PC-3 (cell line): ENCODE results near the gene LGMN. TPM values are rescaled to one million over a fixed set of nuclear protein-coding genes. Genes with fewer than 3 reads are reported as not detected.
"Not testable (repeated sequence)": the region's sequence is repeated elsewhere in the genome, so short reads cannot be mapped to it uniquely, and the experiment has no call there.

Source experiments
- ATAC-seq: fragments of 200-7000 bp; cut with Tn5 transposase; 2 replicates; pipeline ENCODE4 v1.9.1; 2020; ENCODE audit warnings: mild to moderate bottlenecking, moderate library complexity
- BruUV-seq: library from RNA; stranded (reverse); fragments of 400-500 nt; replicated peaks from 2 replicates; lab custom pipeline; 2021; lab: Mats Ljungman, UMichigan
- CTCF ChIA-PET: fragments of 300-600 bp; sonication (Branson Sonifier 250); formaldehyde crosslinking; loops from one replicate; lab custom pipeline; 2022; ENCODE audit warnings: antibody characterized with exemption; lab: Charles Lee
- POLR2A ChIA-PET: fragments of 300-600 bp; sonication (Branson Sonifier 250); formaldehyde crosslinking; loops from one replicate; lab custom pipeline; 2022; ENCODE audit warnings: antibody characterized with exemption; ENCODE audit not compliant: unreplicated experiment; lab: Charles Lee
- DNase-seq: peaks from one replicate; pipeline ENCODE4 v3.0.0-alpha.2; 2015
- H2AFZ ChIP-seq: fragments of 300-600 bp; sonication (generic); 2 replicates; pipeline ENCODE4 v1.6.0; 2016; ENCODE audit warnings: antibody characterized with exemption, low read length
- H3F3A ChIP-seq: fragments of 300-600 bp; sonication (generic); one replicate; pipeline ENCODE4 v1.6.0; 2017; ENCODE audit warnings: antibody characterized with exemption, low read length, control low read depth, mild to moderate bottlenecking; ENCODE audit not compliant: unreplicated experiment
- H3K27ac ChIP-seq: fragments of 300-600 bp; sonication (generic); 2 replicates; pipeline ENCODE4 v1.5.1; 2016; ENCODE audit warnings: mild to moderate bottlenecking, low read length
- H3K27me3 ChIP-seq: fragments of 300-600 bp; sonication (generic); 2 replicates; pipeline ENCODE4 v1.6.1; 2016; ENCODE audit warnings: low read length, mixed read lengths
- H3K36me3 ChIP-seq: fragments of 300-600 bp; sonication (generic); 2 replicates; pipeline ENCODE4 v1.6.1; 2016; ENCODE audit warnings: low read depth, mixed run types, low read length, mixed read lengths
- H3K4me1 ChIP-seq: fragments of 300-600 bp; sonication (generic); 2 replicates; pipeline ENCODE4 v1.5.1; 2016; ENCODE audit warnings: low read length; ENCODE audit not compliant: insufficient read depth
- H3K4me2 ChIP-seq: fragments of 300-600 bp; sonication (generic); 2 replicates; pipeline ENCODE4 v1.6.0; 2016; ENCODE audit warnings: low read length
- H3K4me3 ChIP-seq: fragments of 300-600 bp; sonication (generic); 2 replicates; pipeline ENCODE4 v1.5.1; 2016; ENCODE audit warnings: mild to moderate bottlenecking, low read length, mixed read lengths
- H3K79me2 ChIP-seq: fragments of 300-600 bp; sonication (generic); 2 replicates; pipeline ENCODE4 v1.6.1; 2017; ENCODE audit warnings: low read length, mixed read lengths
- H3K9ac ChIP-seq: fragments of 300-600 bp; sonication (generic); 2 replicates; pipeline ENCODE4 v1.6.0; 2016; ENCODE audit warnings: mild to moderate bottlenecking, low read length
- H3K9me2 ChIP-seq: fragments of 300-600 bp; sonication (generic); replicated peaks from 2 replicates; pipeline ENCODE4 v1.6.1; 2016; ENCODE audit warnings: mixed run types, low read length, mixed read lengths
- H3K9me3 ChIP-seq: fragments of 300-600 bp; sonication (generic); 2 replicates; pipeline ENCODE4 v1.6.1; 2016; ENCODE audit warnings: low read length, mixed read lengths
- H4K20me1 ChIP-seq: fragments of 300-600 bp; sonication (generic); 2 replicates; pipeline ENCODE4 v1.6.1; 2016; ENCODE audit warnings: low read length, mixed read lengths
- EZH2 ChIP-seq: fragments of 300-600 bp; sonication (generic); IDR thresholded peaks from one replicate; pipeline ENCODE4 v1.6.1; 2017; ENCODE audit warnings: antibody characterized with exemption, mild to moderate bottlenecking, low read length; ENCODE audit not compliant: unreplicated experiment
- EZH2phosphoT487 ChIP-seq: fragments of 300-600 bp; sonication (generic); IDR thresholded peaks from 2 replicates; pipeline ENCODE4 v1.6.1; 2018; ENCODE audit warnings: mild to moderate bottlenecking, antibody characterized with exemption, low read length, borderline replicate concordance
- intact Hi-C: fragments of 100-400 bp; cut with micrococcal nuclease; formaldehyde crosslinking; loops from 2 replicates; pipeline ENCODE4 v1.9.0; 2023
- total RNA-seq: library from RNA; depleted of rRNA; stranded (reverse); fragments of >200 nt; gene quantifications from 2 replicates; pipeline ENCODE4 v1.2.3, GENCODE V29; 2014
- TF ChIP-seq, protein P1 (sequence below): fragments of 300-600 bp; sonication (generic); conservative IDR thresholded peaks from 2 replicates; pipeline ENCODE4 v1.5.1; 2017; ENCODE audit warnings: antibody characterized with exemption, low read depth, mild to moderate bottlenecking, low read length

LGMN gene
- total RNA-seq, 1 experiment from 2014 or later = 46.8 TPM

DNA sequence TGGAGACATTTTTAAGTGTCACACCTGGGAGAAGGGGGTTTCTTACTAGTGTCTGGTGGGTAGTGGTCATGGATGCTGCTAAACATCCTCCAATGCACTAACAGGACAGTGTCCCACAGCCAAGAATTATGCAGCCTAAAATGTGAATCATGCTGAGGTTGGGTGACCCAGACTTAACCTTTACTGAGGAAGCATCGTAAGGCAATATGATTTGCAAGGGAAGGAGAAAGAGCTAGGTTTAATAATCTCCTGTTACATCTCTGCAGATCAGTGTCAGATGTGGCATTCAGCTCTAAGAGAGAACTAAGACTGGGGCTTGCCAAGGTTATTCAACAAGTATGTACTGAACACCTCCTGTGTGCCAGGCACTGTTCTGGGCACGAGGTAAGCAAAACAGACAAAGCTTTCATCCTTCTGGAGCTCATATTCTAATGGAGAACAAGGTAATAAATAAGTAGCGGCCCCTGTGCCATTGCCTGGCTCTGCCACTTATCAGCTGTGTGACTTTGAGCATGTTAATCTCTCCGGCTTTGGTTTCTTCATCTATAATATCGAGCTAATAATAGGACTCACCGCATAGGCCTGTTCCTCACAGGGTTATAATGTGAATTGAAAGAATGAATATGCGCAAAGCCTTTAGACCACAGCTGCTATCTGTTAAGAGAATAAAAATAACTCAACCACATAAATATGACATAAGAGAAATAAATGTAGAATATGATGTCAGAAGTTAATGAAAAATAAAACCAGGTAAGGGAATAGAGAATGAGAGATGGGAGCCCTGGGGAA is 32.2 kb upstream of the LGMN start:
- Histone ChIP-seq H3K4me1 (peaks cover 17% of the 10 kb centered on the region), H3K79me2 (no peaks in the 10 kb centered on the region), H3K9ac (no peak overlapping the region), H4K20me1 (no peaks in the 10 kb centered on the region), H3K4me2 (no peak overlapping the region), H3K9me3 (no peaks in the 10 kb centered on the region), H3K4me3 (no peak overlapping the region), H2AFZ (no peak overlapping the region), H3K9me2 (no peaks in the 10 kb centered on the region), H3K36me3 (no peaks in the 10 kb centered on the region), H3F3A (no peaks in the 10 kb centered on the region), H3K27me3 (no peaks in the 10 kb centered on the region), H3K27ac (no peak overlapping the region)
- CTCF ChIA-PET = interaction anchor here (0.7 kb wide), 1 partner anchor 8 kb away, joined by 5 read pairs; no protein-coding TSS in a partner anchor
- BruUV-seq = no TSS peak
- intact Hi-C loops = loop anchor here (10.0 kb wide), 1 partner anchor 176 kb away; no protein-coding TSS in a partner anchor
- ATAC-seq (peak; percentile 8; the same call in 1 of the 2 replicates), DNase-seq (peak; percentile 46)
- no peak for TF ChIP-seq EZH2phosphoT487
- TF ChIP-seq EZH2 = no peak
- TF ChIP-seq, protein P1, sequence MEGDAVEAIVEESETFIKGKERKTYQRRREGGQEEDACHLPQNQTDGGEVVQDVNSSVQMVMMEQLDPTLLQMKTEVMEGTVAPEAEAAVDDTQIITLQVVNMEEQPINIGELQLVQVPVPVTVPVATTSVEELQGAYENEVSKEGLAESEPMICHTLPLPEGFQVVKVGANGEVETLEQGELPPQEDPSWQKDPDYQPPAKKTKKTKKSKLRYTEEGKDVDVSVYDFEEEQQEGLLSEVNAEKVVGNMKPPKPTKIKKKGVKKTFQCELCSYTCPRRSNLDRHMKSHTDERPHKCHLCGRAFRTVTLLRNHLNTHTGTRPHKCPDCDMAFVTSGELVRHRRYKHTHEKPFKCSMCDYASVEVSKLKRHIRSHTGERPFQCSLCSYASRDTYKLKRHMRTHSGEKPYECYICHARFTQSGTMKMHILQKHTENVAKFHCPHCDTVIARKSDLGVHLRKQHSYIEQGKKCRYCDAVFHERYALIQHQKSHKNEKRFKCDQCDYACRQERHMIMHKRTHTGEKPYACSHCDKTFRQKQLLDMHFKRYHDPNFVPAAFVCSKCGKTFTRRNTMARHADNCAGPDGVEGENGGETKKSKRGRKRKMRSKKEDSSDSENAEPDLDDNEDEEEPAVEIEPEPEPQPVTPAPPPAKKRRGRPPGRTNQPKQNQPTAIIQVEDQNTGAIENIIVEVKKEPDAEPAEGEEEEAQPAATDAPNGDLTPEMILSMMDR = no peak
- POLR2A ChIA-PET = no interaction called here

DNA sequence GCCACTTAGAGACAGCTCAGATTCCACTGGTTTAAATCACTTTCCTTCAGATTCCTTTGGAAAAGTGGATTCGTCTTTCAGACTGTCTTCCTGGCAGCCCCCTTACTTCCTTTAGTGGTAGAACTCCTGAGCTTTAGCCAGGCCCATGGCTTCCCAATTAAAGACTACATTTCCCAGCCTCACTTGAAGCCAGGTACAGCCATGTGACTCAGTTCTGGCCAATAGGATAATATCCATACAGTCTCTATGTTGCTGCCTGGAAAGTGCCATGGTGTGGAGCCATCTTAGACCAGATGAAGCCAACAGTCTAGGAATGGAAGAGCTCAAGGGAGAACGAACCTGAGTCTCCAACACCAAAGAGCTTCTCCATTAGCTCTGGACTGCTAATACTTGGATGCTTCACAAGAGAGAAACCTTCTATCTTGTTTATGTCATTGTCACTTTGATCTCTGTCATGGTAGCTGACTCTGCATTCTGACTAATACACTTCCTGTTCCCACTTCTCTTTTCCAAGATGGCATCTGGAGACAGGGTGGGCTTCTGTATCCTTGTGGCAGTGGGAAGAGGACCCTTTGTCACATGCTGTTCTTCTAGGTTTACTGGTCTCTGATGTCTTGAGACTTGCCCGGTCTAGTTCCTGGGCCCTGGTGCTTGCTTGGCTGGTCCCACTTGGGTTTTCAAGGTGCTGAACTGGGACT is 30.6 kb upstream of the LGMN start:
- H3K9me3 ChIP-seq, H3K9ac ChIP-seq, H3F3A ChIP-seq, H3K4me3 ChIP-seq, H3K27me3 ChIP-seq, POLR2A ChIA-PET, H3K9me2 ChIP-seq, H3K27ac ChIP-seq, H3K4me2 ChIP-seq, DNase-seq, H2AFZ ChIP-seq, BruUV-seq, ATAC-seq, H4K20me1 ChIP-seq, intact Hi-C loops, H3K79me2 ChIP-seq, H3K36me3 ChIP-seq, CTCF ChIA-PET: not testable (repeated sequence)
- H3K4me1 ChIP-seq = peaks cover 13% of the 10 kb centered on the region

DNA sequence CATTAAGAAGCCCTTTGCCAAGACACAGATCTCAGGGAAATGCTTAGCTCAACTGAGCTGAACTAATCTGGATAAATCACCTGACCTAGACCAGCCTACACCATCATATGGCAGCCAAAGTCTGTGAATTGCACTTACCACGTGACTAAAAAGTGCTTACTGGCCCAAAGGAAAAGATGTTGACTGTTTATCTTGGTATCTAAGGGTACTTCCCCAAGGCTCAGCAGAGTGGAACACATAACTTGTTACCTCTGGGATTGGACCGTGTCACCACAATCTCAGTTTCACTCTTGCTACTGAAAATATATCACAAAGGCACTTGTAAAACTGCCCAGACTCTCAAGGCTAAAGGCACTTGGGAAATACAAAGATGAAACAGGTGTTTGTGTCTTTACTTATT is 26.9 kb upstream of the LGMN start:
- H3K9me2 ChIP-seq, H3K9ac ChIP-seq, H3K27ac ChIP-seq, H4K20me1 ChIP-seq, H2AFZ ChIP-seq, H3K4me1 ChIP-seq, H3K4me3 ChIP-seq, intact Hi-C loops, H3F3A ChIP-seq, CTCF ChIA-PET, ATAC-seq, H3K4me2 ChIP-seq, BruUV-seq, H3K9me3 ChIP-seq, DNase-seq, H3K36me3 ChIP-seq, H3K27me3 ChIP-seq, H3K79me2 ChIP-seq: not testable (repeated sequence)
- POLR2A ChIA-PET = interaction anchor here (0.6 kb wide), 1 partner anchor 11 kb away, joined by 4 read pairs; no protein-coding TSS in a partner anchor
